ENCODE data around the gene G3BP1. TPM values are rescaled to one million over a fixed set of nuclear protein-coding genes. Genes with fewer than 3 reads are reported as not detected.

The G3BP1 gene
- total and polyA plus RNA-seq, 12 donors = 11.5 to 167 (median 95.0) TPM

- peaks cover 29 to 48% of the 10 kb centered on the region in 2 donors for H3K4me1 ChIP-seq (replicated peaks in 1 of 2)
- peaks cover 0 to 3% of the 10 kb centered on the region in 2 donors for H3K36me3 ChIP-seq (replicated peaks in 1 of 2)
- H3K9me3 ChIP-seq (replicated peaks in 1 of 3) = no peaks in the 10 kb centered on the region
- 79 to 89% (median 86%) methylated on average over 3 of the region's 3 CpGs for WGBS, 4 donors
- H3K27ac ChIP-seq = peak overlapping the region in 3 of 5 donors; percentile 63 to 81 (median 71)
- intact Hi-C loops (cut with DNase I) = loop anchor here in 1 of 2 donors (10.0 kb wide), 1 partner anchor 223 kb away; no protein-coding TSS in a partner anchor
- no peak for DNase-seq
- TF ChIP-seq CTCF (IDR thresholded peaks at IDR 0.05) (no peak), POLR2A (IDR thresholded peaks at IDR 0.05) (no peak)
- no peak overlapping the region for H3K4me3 ChIP-seq
- no peaks in the 10 kb centered on the region for H3K27me3 ChIP-seq
These were observed 34.3 kb upstream of the G3BP1 start for GRCh38 chr5:151737431-151737830.

GRCh38 chr5:151738125-151738848, 33.5 kb upstream of the G3BP1 start:
- H3K36me3 ChIP-seq (replicated peaks in 1 of 2) = peaks cover 0 to 3% of the 10 kb centered on the region in 2 donors
- 24 to 30% (median 27%) methylated on average over 9 of the region's 9 CpGs for WGBS, 4 donors
- peak overlapping the region in 4 of 5 donors; percentile 18 to 86 (median 76) for H3K27ac ChIP-seq
- DNase-seq = peak in 6 of 7 donors; percentile 50 to 65 (median 56)
- no peak overlapping the region for H3K4me3 ChIP-seq
- peaks cover 29 to 48% of the 10 kb centered on the region in 2 donors for H3K4me1 ChIP-seq (replicated peaks in 1 of 2)
- H3K27me3 ChIP-seq = no peaks in the 10 kb centered on the region
- intact Hi-C loops (cut with DNase I) = loop anchor here in 1 of 2 donors (10.0 kb wide), 1 partner anchor 223 kb away; no protein-coding TSS in a partner anchor
- TF ChIP-seq POLR2A (IDR thresholded peaks at IDR 0.05) = peak in 1 of 2 donors; percentile 9
- peak in 2 of 6 experiments; percentile 13 to 17 for TF ChIP-seq CTCF (IDR thresholded peaks at IDR 0.05)
- H3K9me3 ChIP-seq (replicated peaks in 1 of 3) = no peaks in the 10 kb centered on the region

- TF ChIP-seq POLR2A (IDR thresholded peaks at IDR 0.05) = no peak
- no peak for TF ChIP-seq CTCF (IDR thresholded peaks at IDR 0.05)
- no peaks in the 10 kb centered on the region for H3K9me3 ChIP-seq (replicated peaks in 1 of 3)
- peak overlapping the region; percentile 1 to 86 (median 81) for H3K27ac ChIP-seq
- no peak for DNase-seq
- peaks cover 29 to 39% of the 10 kb centered on the region in 2 donors for H3K4me1 ChIP-seq (replicated peaks in 1 of 2)
- intact Hi-C loops (cut with DNase I) = loop anchor here in 1 of 2 donors (10.0 kb wide), 1 partner anchor 225 kb away; no protein-coding TSS in a partner anchor
- H3K27me3 ChIP-seq = no peaks in the 10 kb centered on the region
- H3K36me3 ChIP-seq (replicated peaks in 1 of 2) = peaks cover 0 to 4% of the 10 kb centered on the region in 2 donors
- 83 to 96% (median 90%) methylated on average over 2 of the region's 2 CpGs for WGBS, 4 donors
- H3K4me3 ChIP-seq = no peak overlapping the region
These were observed 32.4 kb upstream of the G3BP1 start for GRCh38 chr5:151739395-151739794.

GRCh38 chr5:151739939-151740335, 31.8 kb upstream of the G3BP1 start:
- TF ChIP-seq CTCF (IDR thresholded peaks at IDR 0.05) = no peak
- TF ChIP-seq POLR2A (IDR thresholded peaks at IDR 0.05) = no peak
- peaks cover 0 to 7% of the 10 kb centered on the region in 2 donors for H3K36me3 ChIP-seq (replicated peaks in 1 of 2)
- H3K27me3 ChIP-seq = no peaks in the 10 kb centered on the region
- peak in 4 of 7 donors; percentile 27 to 54 (median 40) for DNase-seq
- H3K4me1 ChIP-seq (replicated peaks in 1 of 2) = peaks cover 29 to 39% of the 10 kb centered on the region in 2 donors
- H3K27ac ChIP-seq = peak overlapping the region; percentile 1 to 86 (median 81)
- 22 to 32% (median 28%) methylated on average over 4 of the region's 4 CpGs for WGBS, 4 donors
- intact Hi-C loops (cut with DNase I) = loop anchor here (2.0 to 10.0 kb wide), 5 partner anchors 81 to 295 kb away; partner anchors contain the start of gene SLC36A1 (in 1 of the 2)
- H3K9me3 ChIP-seq (replicated peaks in 1 of 3) = no peaks in the 10 kb centered on the region
- H3K4me3 ChIP-seq = peak overlapping the region in 1 of 4 donors; percentile 11
